OCI-LY7 (cell line): ENCODE data around the gene HOXA3.

Source experiments
- CTCF ChIP-seq: fragments of 200-600 bp; sonication (generic); conservative IDR thresholded peaks from 2 replicates; pipeline ENCODE4 v1.5.1; 2014; ENCODE audit warnings: mild to moderate bottlenecking, antibody characterized with exemption, low read length, moderate library complexity, mixed read lengths
- EZH2phosphoT487 ChIP-seq: fragments of 200-600 bp; sonication (generic); IDR thresholded peaks from 2 replicates; pipeline ENCODE4 v1.6.1; 2018; ENCODE audit warnings: low read depth, borderline replicate concordance, mild to moderate bottlenecking, mixed run types, antibody characterized with exemption, low read length, moderate library complexity, mixed read lengths

- no peak for TF ChIP-seq CTCF
- TF ChIP-seq EZH2phosphoT487 = no peak
These were observed 52.7 kb downstream of the HOXA3 start for GRCh38 chr7:27099453-27100370.
